GM19328 (cell line): ENCODE measurements around the gene TTLL1.

Experiments used
- ATAC-seq: cut with Tn5 transposase; IDR thresholded peaks from one replicate; pipeline ENCODE4 v1.9.1; 2021; ENCODE audit warnings: mild to moderate bottlenecking, moderate library complexity; ENCODE audit not compliant: unreplicated experiment

Gene TTLL1

DNA sequence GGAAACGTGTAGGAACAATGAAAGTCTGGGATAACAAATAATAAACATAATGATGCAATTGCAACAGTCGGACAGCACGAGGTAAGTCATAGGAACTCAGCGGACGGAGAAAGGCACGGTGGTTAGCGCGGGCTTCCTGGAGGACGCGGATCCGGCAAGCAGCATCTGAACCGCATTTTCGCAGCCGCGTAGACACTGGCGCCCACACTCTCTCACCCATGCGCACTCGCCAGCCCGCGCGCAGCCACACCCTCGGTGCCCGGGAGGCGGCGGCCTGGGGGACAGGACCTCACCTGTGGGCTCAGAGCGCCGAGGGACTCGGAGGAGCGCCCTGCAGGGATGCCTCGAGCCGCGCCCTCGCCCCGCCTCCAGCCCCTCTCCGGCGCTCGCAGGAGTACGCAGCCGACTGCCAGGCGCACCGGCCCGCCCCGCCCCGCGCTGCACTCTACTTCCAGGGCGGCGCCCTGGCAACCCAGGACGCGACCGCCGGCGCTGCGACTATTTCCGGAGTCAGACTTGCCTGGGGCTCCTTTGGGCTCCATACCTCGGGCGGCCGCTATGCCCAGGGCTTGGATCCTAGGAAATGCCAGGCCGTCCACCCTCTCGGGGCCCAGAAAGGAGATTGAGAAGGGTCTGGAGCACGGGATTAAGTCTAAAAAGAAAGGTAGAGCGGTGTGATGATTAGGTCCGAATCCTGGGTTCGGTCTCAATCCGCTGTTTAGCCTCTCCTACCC lies at the start of gene TTLL1:
TSS of gene TTLL1 (minus strand) at position 408 of the 734 bp plus-strand sequence. CDS start 13,805 bp downstream, outside the sequence.
- ATAC-seq = peak; percentile 89

DNA sequence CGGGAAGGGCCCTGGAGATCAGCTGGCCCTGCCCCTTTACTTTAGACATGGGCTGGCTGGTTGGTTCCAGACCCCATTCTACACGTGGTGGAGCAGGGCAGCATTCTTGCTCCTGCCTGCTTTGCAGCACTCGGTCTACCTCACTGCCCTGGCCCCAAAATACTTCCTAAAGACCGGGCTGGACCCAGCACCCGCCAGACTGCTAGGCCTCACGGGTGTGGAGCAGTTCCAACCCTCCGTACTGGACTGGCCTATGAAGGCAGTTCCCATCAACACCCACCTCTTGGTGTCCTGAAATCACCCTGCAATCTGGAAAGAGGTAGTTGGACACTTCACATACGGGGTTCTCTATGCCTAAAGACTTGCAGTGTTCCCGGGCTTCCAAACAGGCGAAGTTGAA lies 47.6 kb upstream of the TTLL1 start:
- ATAC-seq = no peak

DNA sequence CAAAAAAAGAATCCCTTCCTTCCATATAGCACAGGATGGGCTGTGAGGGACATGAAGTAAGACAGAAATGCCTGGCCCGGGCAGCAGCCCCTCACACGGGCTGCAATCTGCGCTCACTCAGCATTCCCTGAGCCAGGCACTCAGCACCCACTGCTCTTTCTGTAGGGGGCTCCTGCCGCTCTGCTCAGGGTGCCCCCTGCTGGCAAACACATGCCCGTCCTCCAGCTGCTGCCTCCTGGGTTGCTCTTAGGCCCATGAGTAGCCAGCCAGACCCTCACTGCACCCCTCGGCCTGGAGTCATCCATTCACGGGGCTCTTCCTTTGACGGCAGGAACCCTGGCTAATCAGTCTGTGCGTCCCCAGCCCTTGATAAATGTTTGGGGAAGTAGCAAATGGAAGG lies 47.1 kb upstream of the TTLL1 start:
- no peak for ATAC-seq

GRCh38 chr22:43135565-43135964 lies 46.4 kb upstream of the TTLL1 start:
- no peak for ATAC-seq

GRCh38 chr22:43134553-43134952 lies 45.4 kb upstream of the TTLL1 start:
- no peak for ATAC-seq

DNA sequence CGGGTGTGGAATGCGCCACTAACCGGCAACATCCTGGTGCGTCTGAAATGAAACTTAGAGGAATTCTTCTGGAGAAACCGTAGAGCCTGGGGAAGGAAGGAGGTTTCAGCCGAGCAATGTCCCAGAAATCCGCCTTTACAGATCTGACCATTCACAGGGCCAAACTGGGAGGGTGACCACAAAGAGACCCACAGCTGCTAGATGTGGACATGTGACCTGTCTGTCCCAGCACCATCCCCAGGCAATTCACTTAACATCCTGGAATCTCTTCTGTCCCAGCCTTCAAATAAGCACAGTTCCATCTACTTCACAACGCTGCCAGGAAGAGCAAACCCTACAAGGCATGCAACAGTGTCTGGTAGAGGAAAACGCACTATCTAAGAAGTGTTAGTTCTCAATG lies 44.2 kb upstream of the TTLL1 start:
- ATAC-seq = no peak

- no peak for ATAC-seq
Observed at GRCh38 chr22:43131773-43132501, 42.7 kb upstream of the TTLL1 start.

GRCh38 chr22:43129426-43130425 lies 40.5 kb upstream of the TTLL1 start:
- no peak for ATAC-seq

GRCh38 chr22:43128928-43129424 lies 39.8 kb upstream of the TTLL1 start:
- no peak for ATAC-seq

DNA sequence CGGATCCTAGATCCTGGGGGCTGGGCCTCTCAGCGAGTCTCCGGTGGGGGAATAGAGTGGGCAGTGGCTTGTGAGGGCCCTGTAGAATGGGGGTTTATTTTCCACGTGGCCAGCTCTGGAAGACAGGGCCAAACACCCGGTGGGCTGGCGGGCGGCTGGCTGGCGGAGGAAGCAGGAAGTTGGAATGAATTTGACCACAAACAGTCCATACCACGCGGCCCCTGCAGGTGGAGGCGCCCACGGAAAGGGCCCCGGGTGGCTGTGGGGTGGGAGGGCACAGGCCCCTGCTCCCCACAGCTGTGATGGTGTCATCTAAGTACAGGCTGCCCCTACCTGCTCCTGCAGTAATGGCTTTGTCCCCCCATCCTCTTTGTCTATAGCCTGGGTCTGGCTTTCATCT lies 38.9 kb upstream of the TTLL1 start:
- ATAC-seq = no peak

GRCh38 chr22:43127166-43127908 lies 38.1 kb upstream of the TTLL1 start:
- ATAC-seq = no peak

- no peak for ATAC-seq
Observed at GRCh38 chr22:43126501-43127165, 37.4 kb upstream of the TTLL1 start.

GRCh38 chr22:43118953-43119458 lies 29.8 kb upstream of the TTLL1 start:
- ATAC-seq = no peak

DNA sequence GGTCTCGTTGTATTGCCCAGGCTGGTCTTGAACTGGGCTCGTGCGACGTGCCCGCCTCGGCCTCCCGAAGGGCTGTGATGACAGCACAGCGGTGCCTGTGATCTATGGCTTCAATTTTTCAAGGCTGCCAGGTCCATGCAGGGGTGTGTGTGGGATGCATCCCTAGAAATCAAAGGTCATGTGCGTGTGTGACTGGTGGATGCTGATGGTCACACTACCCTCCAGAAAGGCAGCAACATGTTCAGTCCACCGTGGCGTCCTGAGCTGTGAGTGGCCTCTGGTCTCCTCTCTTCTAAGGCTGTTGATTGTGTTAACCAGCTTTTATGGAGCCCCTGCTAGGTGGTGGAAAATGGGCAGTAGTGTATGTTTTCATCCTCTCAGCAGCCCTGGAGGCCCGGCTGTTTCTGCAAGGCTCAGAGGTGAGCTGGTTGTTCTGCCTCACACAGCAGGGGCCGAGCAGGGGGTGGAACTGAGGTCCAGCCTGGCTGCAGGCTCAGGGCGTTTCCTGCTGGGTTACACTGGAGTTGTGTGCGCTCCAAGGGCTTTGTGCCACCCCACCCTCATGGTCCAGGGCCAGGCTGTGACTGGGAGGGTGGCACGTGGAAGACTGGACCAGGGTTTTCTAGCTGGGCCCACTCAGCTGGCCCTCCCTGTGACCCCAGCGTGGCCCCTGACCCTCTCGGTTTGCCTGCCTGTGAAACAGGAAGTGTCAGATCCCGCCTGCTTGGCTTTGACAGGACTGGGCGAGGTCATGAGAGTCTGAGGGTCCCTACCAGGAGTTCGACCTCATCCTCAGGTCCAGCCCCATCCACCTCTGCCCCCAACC lies 29.0 kb upstream of the TTLL1 start:
- no peak for ATAC-seq

DNA sequence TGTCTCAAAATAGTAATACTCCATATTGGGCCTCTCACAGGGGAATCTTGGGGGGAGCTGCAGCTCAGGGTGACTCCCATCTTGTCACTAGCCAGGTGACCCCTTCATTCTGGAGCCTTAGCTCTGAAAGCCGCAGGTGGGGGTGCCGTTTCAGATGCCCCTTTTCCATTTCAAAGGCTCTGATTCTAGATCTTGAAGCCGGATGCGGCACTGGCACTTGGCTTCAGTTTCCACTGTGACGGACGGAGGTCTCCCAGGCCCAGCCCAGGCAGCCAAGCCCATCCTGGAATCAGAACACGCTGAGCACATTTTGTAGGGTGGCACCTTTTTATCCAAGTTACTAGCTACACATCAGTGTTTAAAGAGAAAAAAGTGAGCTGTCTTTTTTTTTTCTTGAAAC lies 27.7 kb upstream of the TTLL1 start:
- ATAC-seq = no peak

DNA sequence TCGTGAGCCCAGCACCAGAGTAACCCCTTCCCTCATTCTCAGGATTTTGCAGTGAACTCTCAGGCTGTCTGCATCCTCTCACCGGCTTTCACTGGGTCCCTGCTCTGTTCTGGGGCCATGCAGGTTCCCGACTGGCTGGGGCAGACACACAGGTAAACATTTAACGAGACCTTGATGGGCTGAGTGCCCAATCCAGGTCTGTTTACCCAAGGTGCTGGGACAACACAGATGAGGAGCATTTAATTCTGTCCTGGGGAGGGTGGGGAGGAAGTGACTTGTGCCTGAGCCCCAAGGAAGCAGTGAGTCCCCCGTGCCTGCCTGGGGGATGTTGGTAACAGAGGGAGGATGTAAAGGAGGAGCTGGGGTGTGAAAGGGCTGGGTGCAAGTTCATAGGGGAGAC lies 25.8 kb upstream of the TTLL1 start:
- no peak for ATAC-seq

DNA sequence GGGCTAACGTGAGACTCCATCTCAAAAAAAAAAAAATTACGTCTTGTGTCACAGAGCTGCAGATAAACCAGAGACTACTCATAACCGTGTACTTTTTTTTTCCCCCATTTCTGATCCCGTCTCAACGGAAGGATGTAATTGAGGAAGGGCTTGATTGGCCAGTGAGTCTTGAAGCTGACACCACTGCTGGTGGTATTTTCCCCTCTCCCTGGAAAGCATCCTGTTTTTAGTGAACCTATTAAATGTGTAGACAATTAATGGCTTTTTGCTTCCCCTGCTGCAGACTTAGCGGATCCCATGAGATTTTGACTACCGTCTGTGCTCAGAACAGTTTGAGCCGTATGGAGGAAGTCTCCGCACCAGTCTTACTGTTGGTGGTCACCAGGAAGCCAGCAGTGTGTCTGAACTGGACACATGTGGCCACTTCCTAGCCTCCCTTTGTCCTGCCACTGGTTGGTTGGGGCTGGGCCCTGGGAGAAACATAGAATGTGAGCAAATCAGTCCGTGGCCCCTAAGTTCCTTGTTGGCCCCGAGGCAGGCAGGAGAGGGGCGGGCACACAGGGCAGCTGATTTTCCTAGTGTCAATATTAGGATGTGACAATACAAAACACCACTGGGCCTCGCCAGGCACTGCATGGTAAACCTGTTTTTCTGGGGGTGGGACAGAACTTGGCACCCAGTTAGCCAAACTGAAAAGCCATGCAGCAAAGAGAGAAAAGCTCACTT lies 24.5 kb upstream of the TTLL1 start:
- no peak for ATAC-seq
